ENCODE results near the gene TADA2B. TPM values are rescaled to one million over a fixed set of nuclear protein-coding genes. Genes with fewer than 3 reads are reported as not detected.

Gene TADA2B
- total RNA-seq, 4 donors from 2014 or later, result 55.4 to 70.2 (median 56.4) TPM

- intact Hi-C loops (cut with DNase I; ENCODE audit: low total_unique reads), result no loop called here
- H3K4me1 ChIP-seq, result peaks cover 15 to 19% of the 10 kb centered on the region in 2 donors
- no peak for TF ChIP-seq POLR2A (IDR thresholded peaks at IDR 0.05)
- TF ChIP-seq CTCF (IDR thresholded peaks at IDR 0.05 in 4 of 5, conservative IDR thresholded peaks at IDR 0.05 in 1 of 5), result no peak
- H3K36me3 ChIP-seq, result no peaks in the 10 kb centered on the region
- no peaks in the 10 kb centered on the region for H3K9me3 ChIP-seq
- H3K4me3 ChIP-seq, result no peak overlapping the region
- H3K27ac ChIP-seq, result peak overlapping the region; percentile 47 to 64 (median 59)
- in situ Hi-C loops (cut with MboI; ENCODE audit: low sequenced_read_pairs in 4 of 4), result loop anchor here (5.0 to 25.0 kb wide), 7 partner anchors 90 to 360 kb away; partner anchors contain the start of genes TBC1D14 (in 4 of the 4) and BLOC1S4 (in 2 of the 4)
- ATAC-seq, result peak; percentile 84 to 89
- DNase-seq, result peak; percentile 73 to 78
- no peaks in the 10 kb centered on the region for H3K27me3 ChIP-seq
Measured at GRCh38 chr4:7074426-7074825, 31.3 kb downstream of the TADA2B start.

GRCh38 chr4:7075962-7076695 lies 33.0 kb downstream of the TADA2B start:
- DNase-seq, result no peak

GRCh38 chr4:7076696-7077082 lies 33.5 kb downstream of the TADA2B start:
- no peaks in the 10 kb centered on the region for H3K9me3 ChIP-seq
- H3K27ac ChIP-seq, result no peak overlapping the region
- peaks cover 10 to 13% of the 10 kb centered on the region in 2 donors for H3K4me1 ChIP-seq
- no peak for DNase-seq
- H3K4me3 ChIP-seq, result no peak overlapping the region
- H3K36me3 ChIP-seq, result no peaks in the 10 kb centered on the region
- no peak for ATAC-seq
- H3K27me3 ChIP-seq, result no peaks in the 10 kb centered on the region
- intact Hi-C loops (cut with DNase I; ENCODE audit: low total_unique reads) (no loop called here), in situ Hi-C loops (cut with MboI; ENCODE audit: low sequenced_read_pairs in 4 of 4) (loop anchor here in 3 of 4 donors (10.0 kb wide), 3 partner anchors 92 to 362 kb away; partner anchors contain the start of genes BLOC1S4 (in 2 of the 3) and TBC1D14 (in 2 of the 3))
- TF ChIP-seq CTCF (IDR thresholded peaks at IDR 0.05 in 4 of 5, conservative IDR thresholded peaks at IDR 0.05 in 1 of 5) (no peak), POLR2A (IDR thresholded peaks at IDR 0.05) (no peak)

More at GRCh38 chr4:7075962-7076695, 33.0 kb downstream of the TADA2B start:
- in situ Hi-C loops (cut with MboI; ENCODE audit: low sequenced_read_pairs in 4 of 4), result loop anchor here in 3 of 4 donors (10.0 kb wide), 3 partner anchors 91 to 361 kb away; partner anchors contain the start of genes BLOC1S4 (in 2 of the 3) and TBC1D14 (in 2 of the 3)
- intact Hi-C loops (cut with DNase I; ENCODE audit: low total_unique reads), result no loop called here
- Histone ChIP-seq H3K4me1 (peaks cover 10 to 13% of the 10 kb centered on the region in 2 donors), H3K4me3 (no peak overlapping the region), H3K27me3 (no peaks in the 10 kb centered on the region), H3K9me3 (no peaks in the 10 kb centered on the region), H3K36me3 (no peaks in the 10 kb centered on the region), H3K27ac (no peak overlapping the region)
- TF ChIP-seq POLR2A (IDR thresholded peaks at IDR 0.05) (no peak), CTCF (IDR thresholded peaks at IDR 0.05 in 4 of 5, conservative IDR thresholded peaks at IDR 0.05 in 1 of 5) (no peak)
- ATAC-seq, result no peak

- TF ChIP-seq POLR2A (IDR thresholded peaks at IDR 0.05) (no peak), CTCF (IDR thresholded peaks at IDR 0.05 in 4 of 5, conservative IDR thresholded peaks at IDR 0.05 in 1 of 5) (no peak)
- intact Hi-C loops (cut with DNase I; ENCODE audit: low total_unique reads), result no loop called here
- H3K4me1 ChIP-seq, result peaks cover 13 to 15% of the 10 kb centered on the region in 2 donors
- ATAC-seq (no peak), DNase-seq (no peak)
- H3K27ac ChIP-seq, result no peak overlapping the region
- H3K27me3 ChIP-seq, result no peaks in the 10 kb centered on the region
- H3K36me3 ChIP-seq, result no peaks in the 10 kb centered on the region
- no peaks in the 10 kb centered on the region for H3K9me3 ChIP-seq
- in situ Hi-C loops (cut with MboI; ENCODE audit: low sequenced_read_pairs in 4 of 4), result loop anchor here in 3 of 4 donors (10.0 kb wide), 3 partner anchors 93 to 363 kb away; partner anchors contain the start of genes BLOC1S4 (in 2 of the 3) and TBC1D14 (in 2 of the 3)
- H3K4me3 ChIP-seq, result no peak overlapping the region
Measured at GRCh38 chr4:7077371-7077770, 34.2 kb downstream of the TADA2B start.

Data from gastrocnemius medialis (tissue), 4 donors.